Occipital lobe (tissue), 2 donors: ENCODE measurements around the gene ELSPBP1. TPM values are rescaled to one million over a fixed set of nuclear protein-coding genes. Genes with fewer than 3 reads are reported as not detected.
"Not testable (repeated sequence)": the region's sequence is repeated elsewhere in the genome, so short reads cannot be mapped to it uniquely, and the experiment has no call there.

Experiments used
- DNase-seq: peaks from one replicate; lab custom pipeline; 2025; lab: John Stamatoyannopoulos, UW
- total RNA-seq: library from RNA; depleted of rRNA; stranded (reverse); fragments of >200 nt; gene quantifications from one replicate; pipeline ENCODE4 v1.2.3, GENCODE V29; 2014

The ELSPBP1 gene
- total RNA-seq, 1 donor from 2014 or later: not detected

- no peak for DNase-seq
Measured at GRCh38 chr19:48041877-48042580, 47.6 kb downstream of the ELSPBP1 start.

- DNase-seq: no peak
Measured at GRCh38 chr19:48043675-48044258, 49.3 kb downstream of the ELSPBP1 start, which contains the start of gene CABP5. CABP5 (minus strand) TSS chr19:48044079; CDS start chr19:48043922, 157 bp downstream.

- DNase-seq: no peak
Measured at GRCh38 chr19:48044561-48044960, 50.1 kb downstream of the ELSPBP1 start.

- DNase-seq: no peak
Measured at GRCh38 chr19:48051335-48052033, 57.1 kb downstream of the ELSPBP1 start.

- DNase-seq: no peak
Measured at GRCh38 chr19:48053076-48053475, 58.6 kb downstream of the ELSPBP1 start.

GRCh38 chr19:48053856-48054255, 59.4 kb downstream of the ELSPBP1 start:
- no peak for DNase-seq

- no peak for DNase-seq
Measured at GRCh38 chr19:48059331-48059730, 64.9 kb downstream of the ELSPBP1 start.

- no peak for DNase-seq
Measured at GRCh38 chr19:48060381-48060780, 65.9 kb downstream of the ELSPBP1 start.

GRCh38 chr19:48061401-48062344, 67.2 kb downstream of the ELSPBP1 start:
- no peak for DNase-seq

GRCh38 chr19:48064509-48064908, 70.1 kb downstream of the ELSPBP1 start:
- DNase-seq: no peak

- no peak for DNase-seq
Measured at GRCh38 chr19:48069435-48069834, 75.0 kb downstream of the ELSPBP1 start.

- DNase-seq: not testable (repeated sequence)
Measured at GRCh38 chr19:48070177-48070769, 75.8 kb downstream of the ELSPBP1 start.

Other genes starting within 250 kb of the ELSPBP1 start
- gene NOP53, start 249.1 kb upstream of the ELSPBP1 start, total RNA-seq: 52.4 TPM
- gene SELENOW, start 215.9 kb upstream of the ELSPBP1 start, total RNA-seq: 151 TPM
- gene TPRX1, start 190.1 kb upstream of the ELSPBP1 start, total RNA-seq: not detected
- gene CRX, start 172.7 kb upstream of the ELSPBP1 start, total RNA-seq: not detected
- gene TPRX2, start 135.4 kb upstream of the ELSPBP1 start, total RNA-seq: not detected
- gene SULT2A1, start 108.3 kb upstream of the ELSPBP1 start, total RNA-seq: not detected
- gene BSPH1, start 2.5 kb upstream of the ELSPBP1 start, total RNA-seq: not detected
- gene CABP5, start 49.4 kb downstream of the ELSPBP1 start, total RNA-seq: not detected
- gene PLA2G4C, start 116.2 kb downstream of the ELSPBP1 start, total RNA-seq: 9.7 TPM
- 22.3 TPM for gene LIG1, start 175.7 kb downstream of the ELSPBP1 start, total RNA-seq
- 2.8 TPM for gene ZSWIM9, start 176.0 kb downstream of the ELSPBP1 start, total RNA-seq